Measurements from ENCODE around the gene GGTLC2. TPM values are rescaled to one million over a fixed set of nuclear protein-coding genes. Genes with fewer than 3 reads are reported as not detected.
"Not testable (repeated sequence)": the region's sequence is repeated elsewhere in the genome, so short reads cannot be mapped to it uniquely, and the experiment has no call there.

Gene GGTLC2
- total and polyA plus RNA-seq, 11 donors: not detected

- 80 to 88% (median 84%) methylated on average over 6 of the region's 6 CpGs for WGBS, 4 donors
- no peaks in the 10 kb centered on the region for H3K36me3 ChIP-seq
- H3K27ac ChIP-seq: no peak overlapping the region
- H3K9me3 ChIP-seq: no peaks in the 10 kb centered on the region
- intact Hi-C loops (cut with DNase I): no loop called here
- H3K4me1 ChIP-seq: no peaks in the 10 kb centered on the region
- H3K27me3 ChIP-seq: peaks cover 0 to 16% (median 0%) of the 10 kb centered on the region in 9 donors
- DNase-seq: no peak
- ATAC-seq: no peak
- H3K4me3 ChIP-seq: no peak overlapping the region
- no peak for TF ChIP-seq POLR2A (IDR thresholded peaks at IDR 0.05)
- TF ChIP-seq CTCF (IDR thresholded peaks at IDR 0.05): no peak
These were observed 43.7 kb upstream of the GGTLC2 start for GRCh38 chr22:22600531-22601261.

- intact Hi-C loops (cut with DNase I): no loop called here
- Histone ChIP-seq H3K36me3 (no peaks in the 10 kb centered on the region), H3K4me3 (no peak overlapping the region), H3K9me3 (peaks cover 0 to 12% (median 0%) of the 10 kb centered on the region in 12 donors), H3K27me3 (peaks cover 0 to 16% (median 0%) of the 10 kb centered on the region in 9 donors), H3K4me1 (no peaks in the 10 kb centered on the region), H3K27ac (no peak overlapping the region)
- DNase-seq (no peak), ATAC-seq (no peak)
- TF ChIP-seq POLR2A (IDR thresholded peaks at IDR 0.05): no peak
- no peak for TF ChIP-seq CTCF (IDR thresholded peaks at IDR 0.05)
- WGBS, 4 donors: 75 to 82% (median 77%) methylated on average over 3 of the region's 3 CpGs
These were observed 40.9 kb upstream of the GGTLC2 start for GRCh38 chr22:22603470-22603947.

- peaks cover 0 to 12% (median 0%) of the 10 kb centered on the region in 12 donors for H3K9me3 ChIP-seq
- peaks cover 0 to 16% (median 0%) of the 10 kb centered on the region in 9 donors for H3K27me3 ChIP-seq
- H3K4me1 ChIP-seq: no peaks in the 10 kb centered on the region
- 60 to 76% (median 73%) methylated on average over 3 of the region's 3 CpGs for whole genome bisulfite sequencing, 4 donors
- DNase-seq (no peak), ATAC-seq (no peak)
- H3K27ac ChIP-seq: no peak overlapping the region
- no peaks in the 10 kb centered on the region for H3K36me3 ChIP-seq
- no peak overlapping the region for H3K4me3 ChIP-seq
- intact Hi-C loops (cut with DNase I): no loop called here
- TF ChIP-seq CTCF (IDR thresholded peaks at IDR 0.05) (no peak), POLR2A (IDR thresholded peaks at IDR 0.05) (no peak)
These were observed 39.9 kb upstream of the GGTLC2 start for GRCh38 chr22:22604326-22605073.

GRCh38 chr22:22605074-22605404, 39.4 kb upstream of the GGTLC2 start:
- TF ChIP-seq POLR2A (IDR thresholded peaks at IDR 0.05) (no peak), CTCF (IDR thresholded peaks at IDR 0.05) (no peak)
- WGBS, 4 donors: 78 to 95% (median 83%) methylated on average over 3 of the region's 3 CpGs
- Histone ChIP-seq H3K4me3 (no peak overlapping the region), H3K9me3 (peaks cover 0 to 12% (median 0%) of the 10 kb centered on the region in 12 donors), H3K27ac (no peak overlapping the region), H3K4me1 (no peaks in the 10 kb centered on the region), H3K27me3 (peaks cover 0 to 17% (median 0%) of the 10 kb centered on the region in 9 donors), H3K36me3 (no peaks in the 10 kb centered on the region)
- ATAC-seq (no peak), DNase-seq (no peak)
- intact Hi-C loops (cut with DNase I): no loop called here

GRCh38 chr22:22608022-22608421, 36.4 kb upstream of the GGTLC2 start:
- not testable (repeated sequence) for H3K27ac ChIP-seq

More at GRCh38 chr22:22608022-22608421, 36.4 kb upstream of the GGTLC2 start:
- Histone ChIP-seq H3K27me3 (peaks cover 0 to 14% (median 0%) of the 10 kb centered on the region in 9 donors), H3K9me3 (peaks cover 0 to 12% (median 0%) of the 10 kb centered on the region in 12 donors)
- DNase-seq; ATAC-seq; H3K4me1 ChIP-seq; intact Hi-C loops (cut with DNase I); H3K36me3 ChIP-seq; H3K4me3 ChIP-seq: not testable (repeated sequence)
- WGBS, 4 donors: 85 to 92% (median 92%) methylated on average over 3 of the region's 3 CpGs

Data from heart left ventricle (tissue), 16 donors.